HG03025 (cell line): ENCODE data around the gene FKBP11.
"Not testable (repeated sequence)": the region's sequence is repeated elsewhere in the genome, so short reads cannot be mapped to it uniquely, and the experiment has no call there.

Source experiments
- ATAC-seq: cut with Tn5 transposase; IDR thresholded peaks from one replicate; pipeline ENCODE4 v1.9.1; 2021; ENCODE audit warnings: mild to moderate bottlenecking, moderate library complexity; ENCODE audit not compliant: unreplicated experiment, low FRiP score

Gene FKBP11

DNA sequence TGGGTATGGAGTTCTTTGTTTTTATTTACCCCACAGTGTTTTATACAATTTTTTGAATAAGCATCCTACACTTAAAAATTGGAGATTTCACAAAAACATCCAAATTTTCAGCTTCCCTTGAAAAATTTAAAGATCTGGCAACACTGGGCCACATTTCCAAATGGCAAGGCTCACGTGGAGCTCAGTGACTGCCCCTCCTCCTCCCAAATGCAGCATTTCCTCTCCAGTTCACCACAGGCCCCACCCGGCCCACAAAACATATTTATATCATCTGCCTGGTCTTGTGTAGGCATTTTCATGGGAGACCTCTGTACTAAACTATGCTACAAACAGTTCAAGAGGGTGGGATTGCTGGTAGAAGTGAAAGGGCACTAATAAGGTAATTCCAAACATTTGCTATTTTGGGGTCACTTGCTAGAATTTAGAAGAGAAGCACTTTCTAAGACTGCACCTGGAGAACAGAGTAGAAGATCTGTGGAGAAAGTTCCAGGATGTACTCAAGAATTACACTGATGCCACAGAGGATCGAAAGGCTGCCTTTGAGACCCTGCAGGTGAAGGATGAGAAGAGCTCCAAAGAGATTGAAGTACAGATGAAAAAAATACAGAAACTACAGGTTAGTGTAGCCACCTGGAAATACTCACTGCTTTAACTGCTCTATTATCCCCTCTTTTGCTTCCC lies 7.3 kb downstream of the FKBP11 start:
- ATAC-seq: no peak

DNA sequence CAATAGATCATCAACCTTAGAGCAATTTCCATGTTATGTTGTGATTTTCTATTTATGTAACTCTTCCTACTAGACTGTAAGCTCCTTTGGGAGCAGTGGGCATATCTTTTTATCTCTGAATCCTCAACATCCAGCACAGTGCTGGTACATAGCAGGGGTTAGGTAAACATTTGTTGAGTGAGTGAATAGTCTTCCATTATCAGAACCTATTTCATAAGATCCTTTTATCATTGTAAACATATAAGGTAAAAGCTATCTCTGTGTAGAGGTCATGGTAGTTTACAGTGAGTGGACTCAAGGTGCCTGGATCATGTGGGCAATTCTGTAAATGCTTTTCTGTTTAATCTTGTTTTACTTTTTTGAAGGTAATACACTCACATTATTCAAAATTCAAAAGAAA lies 15.1 kb downstream of the FKBP11 start:
- no peak for ATAC-seq

DNA sequence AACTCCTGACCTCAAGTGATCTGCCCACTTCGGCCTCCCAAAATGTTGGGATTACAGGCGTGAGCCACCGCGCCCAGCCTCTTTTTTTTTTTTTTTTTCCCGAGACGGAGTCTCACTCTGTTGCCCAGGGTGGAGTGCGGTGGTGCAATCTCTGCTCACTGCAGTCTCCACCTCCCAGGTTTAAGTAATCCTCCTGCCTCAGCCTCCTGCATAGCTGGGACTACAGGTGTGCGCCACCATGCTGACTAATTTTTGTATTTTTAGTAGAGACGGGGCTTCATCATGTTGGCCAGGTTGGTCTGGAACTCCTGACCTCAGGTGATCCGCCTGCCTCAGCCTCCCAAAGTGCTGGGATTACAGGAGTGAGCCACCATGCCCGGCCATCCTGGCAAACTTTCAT lies 15.6 kb downstream of the FKBP11 start:
- not testable (repeated sequence) for ATAC-seq

DNA sequence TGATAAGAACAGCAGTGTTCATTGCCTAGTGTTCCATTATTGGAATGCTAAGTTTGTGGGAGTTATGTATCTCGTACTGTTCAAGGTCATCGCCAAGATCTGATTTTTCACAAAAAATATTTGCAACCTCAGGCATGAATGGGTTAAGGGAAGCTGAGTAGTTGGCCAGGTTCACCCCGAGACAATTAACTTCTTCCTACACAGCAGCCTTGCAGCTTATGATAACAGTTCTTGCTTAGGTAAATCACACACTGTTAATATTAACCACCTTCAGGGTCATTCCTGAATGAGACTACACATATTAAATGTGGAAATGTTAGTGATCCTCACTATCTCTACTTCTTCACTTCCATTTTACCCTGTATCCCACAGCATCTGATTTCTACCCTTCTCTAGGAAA lies 18.0 kb downstream of the FKBP11 start:
- ATAC-seq: no peak

DNA sequence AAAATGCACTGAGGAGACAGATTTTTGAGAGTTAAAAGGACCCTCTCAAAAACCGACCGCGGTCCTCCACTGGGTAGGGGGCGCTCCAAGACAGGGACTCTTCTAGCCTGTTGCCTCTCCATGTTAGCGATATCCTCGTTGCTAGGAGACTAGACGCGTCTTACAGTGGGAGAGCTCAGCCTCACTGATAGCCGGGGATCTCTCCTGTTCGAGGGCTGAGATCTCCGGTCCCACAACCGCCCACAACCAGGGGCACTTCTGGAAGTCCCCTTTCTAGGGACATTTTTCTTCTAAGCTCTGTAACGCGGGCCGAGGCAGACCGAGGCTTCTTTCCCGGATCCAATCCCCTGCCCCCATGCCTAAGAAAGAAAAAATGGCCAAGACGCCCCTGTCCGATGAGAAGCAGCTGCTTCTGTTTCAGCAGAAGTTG lies 21.3 kb downstream of the FKBP11 start:
- ATAC-seq: no peak

DNA sequence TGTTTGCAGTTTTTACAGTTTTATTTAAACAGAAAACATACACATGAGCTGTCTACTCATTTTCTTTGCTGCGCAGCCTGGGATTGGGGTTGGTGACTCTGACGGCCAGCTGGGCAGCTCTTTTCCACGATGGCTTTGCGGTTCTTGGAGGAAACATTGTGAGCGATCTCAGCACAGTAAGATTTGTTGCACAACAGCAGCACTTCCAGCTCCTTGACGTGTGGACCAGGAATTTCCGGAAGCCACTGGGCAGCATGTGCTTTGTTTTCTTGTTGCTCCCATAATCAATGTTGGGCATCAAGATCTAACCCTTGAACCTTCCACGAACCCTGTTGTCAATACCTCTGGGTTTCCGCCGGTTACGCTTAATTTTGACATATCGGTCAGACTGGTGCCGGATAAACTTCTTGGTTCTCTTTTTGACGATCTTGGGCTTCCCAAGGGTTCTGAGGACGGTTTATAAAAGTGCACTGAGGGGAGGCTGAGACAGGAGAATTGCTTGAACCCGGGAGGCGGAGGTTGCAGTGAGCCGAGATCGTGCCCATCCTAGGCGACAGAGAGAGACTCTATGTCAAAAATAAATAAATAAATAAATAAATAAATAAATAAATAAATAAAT lies 21.8 kb downstream of the FKBP11 start:
- ATAC-seq: no peak

DNA sequence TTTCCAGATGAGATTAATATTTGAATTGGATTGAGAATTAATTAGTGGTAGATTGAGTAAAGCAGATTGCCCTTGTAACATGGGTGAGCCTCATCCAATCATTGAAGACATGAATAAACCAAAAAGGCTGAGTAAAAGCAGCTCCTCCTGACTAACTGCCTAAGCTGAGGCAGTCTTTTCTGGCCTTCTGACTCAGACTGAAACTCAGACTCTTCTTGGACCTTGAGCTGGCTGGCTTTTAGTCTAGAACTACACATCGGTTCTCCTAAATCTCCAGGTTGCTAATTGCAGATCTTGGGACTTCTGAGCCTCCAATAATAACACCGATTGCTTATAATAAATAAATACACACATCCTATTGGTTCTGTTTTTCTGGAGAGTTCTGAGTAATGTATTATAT lies 24.0 kb downstream of the FKBP11 start:
- no peak for ATAC-seq

DNA sequence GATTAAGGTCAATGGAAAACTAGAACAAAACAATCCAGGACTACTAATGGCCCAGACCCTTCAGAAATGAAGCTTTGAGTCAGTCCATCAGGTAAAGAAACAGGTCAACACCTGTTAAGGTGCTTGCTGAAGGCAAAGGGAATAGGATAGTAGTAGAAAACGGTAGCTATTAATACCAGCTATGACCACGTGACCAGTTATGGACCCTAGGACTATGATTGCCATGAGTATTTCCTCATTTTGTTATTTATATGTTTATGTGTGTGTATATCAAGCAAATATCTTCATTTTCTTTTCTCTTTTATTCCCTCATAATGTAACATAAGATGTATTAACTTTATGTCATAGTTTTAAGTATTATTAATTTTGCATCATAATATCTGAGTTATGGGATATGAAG lies 25.6 kb downstream of the FKBP11 start:
- ATAC-seq: no peak

DNA sequence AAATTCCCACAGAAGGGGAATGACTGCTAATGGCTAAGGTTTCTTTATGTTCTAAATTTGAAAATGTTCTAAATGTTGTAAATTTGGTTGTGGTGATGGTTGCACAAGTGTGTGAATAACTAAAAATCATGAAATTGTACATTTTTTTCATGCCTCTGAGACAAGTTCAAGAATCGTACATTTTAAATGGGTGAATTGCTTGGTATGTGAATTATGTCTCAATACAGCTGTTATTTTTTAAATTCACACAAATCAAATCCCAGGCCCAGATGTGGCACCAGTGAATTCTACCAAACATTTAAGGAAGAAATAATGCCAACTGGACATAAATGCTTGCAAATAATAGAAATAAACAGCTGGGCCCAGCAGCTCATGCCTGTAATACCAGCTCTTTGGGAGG lies 31.0 kb downstream of the FKBP11 start:
- ATAC-seq: no peak

DNA sequence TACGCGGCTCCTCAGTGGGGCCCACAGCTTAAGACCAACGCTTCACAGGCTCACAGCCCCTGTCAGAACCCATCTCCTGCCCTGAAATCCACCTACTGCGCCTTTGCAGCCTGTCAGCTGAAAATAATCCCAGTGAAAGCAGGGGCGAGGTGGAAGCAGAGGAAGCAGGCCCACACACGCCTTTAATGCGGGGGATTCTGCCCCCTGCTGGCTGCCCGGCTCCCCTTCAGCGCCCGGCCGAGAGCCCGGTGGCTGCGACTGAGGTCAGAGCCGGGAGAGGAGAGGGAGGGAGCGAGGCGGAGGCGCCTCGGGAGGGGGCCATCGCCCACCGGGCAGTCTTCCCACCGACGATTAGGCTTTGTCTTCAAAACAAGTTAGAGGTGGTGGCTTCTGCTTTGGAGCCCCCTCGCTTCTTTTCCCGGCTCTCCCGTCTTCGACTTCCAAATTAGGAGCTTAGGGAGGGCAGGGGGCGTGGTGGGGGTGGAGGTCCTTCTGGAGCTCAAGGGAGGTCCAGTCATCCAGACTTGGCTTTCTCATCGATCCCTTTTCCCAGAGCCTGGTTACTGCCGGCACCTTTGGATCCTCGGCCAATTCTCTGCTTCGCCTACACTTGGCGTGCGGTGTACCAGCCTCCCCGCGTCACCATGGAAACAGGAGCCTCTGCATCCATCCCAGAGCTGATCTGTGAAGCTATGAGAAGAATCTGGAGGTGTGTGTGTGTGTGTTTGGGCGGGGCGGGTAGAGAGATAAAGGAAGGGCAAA lies 34.5 kb downstream of the FKBP11 start:
- no peak for ATAC-seq

DNA sequence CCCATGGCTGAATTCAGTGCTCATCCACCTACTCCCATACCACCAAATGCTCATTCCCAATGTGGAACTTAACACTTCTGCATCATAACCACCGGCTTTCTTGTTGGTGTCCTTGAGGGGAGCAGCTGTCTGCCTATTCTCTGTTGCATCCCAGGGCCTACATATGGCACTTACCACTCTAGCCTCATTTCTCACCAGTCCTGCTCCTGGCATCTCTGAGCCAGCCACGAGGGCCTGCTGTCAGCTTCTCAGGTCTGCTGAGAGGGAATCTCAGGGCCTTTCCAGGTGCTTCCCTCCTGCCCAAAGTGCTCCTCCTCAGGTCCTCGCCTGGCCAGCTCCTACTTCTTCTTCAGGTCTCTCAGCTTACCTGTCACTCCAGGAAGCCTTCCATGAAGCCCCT lies 35.6 kb downstream of the FKBP11 start:
- ATAC-seq: no peak

DNA sequence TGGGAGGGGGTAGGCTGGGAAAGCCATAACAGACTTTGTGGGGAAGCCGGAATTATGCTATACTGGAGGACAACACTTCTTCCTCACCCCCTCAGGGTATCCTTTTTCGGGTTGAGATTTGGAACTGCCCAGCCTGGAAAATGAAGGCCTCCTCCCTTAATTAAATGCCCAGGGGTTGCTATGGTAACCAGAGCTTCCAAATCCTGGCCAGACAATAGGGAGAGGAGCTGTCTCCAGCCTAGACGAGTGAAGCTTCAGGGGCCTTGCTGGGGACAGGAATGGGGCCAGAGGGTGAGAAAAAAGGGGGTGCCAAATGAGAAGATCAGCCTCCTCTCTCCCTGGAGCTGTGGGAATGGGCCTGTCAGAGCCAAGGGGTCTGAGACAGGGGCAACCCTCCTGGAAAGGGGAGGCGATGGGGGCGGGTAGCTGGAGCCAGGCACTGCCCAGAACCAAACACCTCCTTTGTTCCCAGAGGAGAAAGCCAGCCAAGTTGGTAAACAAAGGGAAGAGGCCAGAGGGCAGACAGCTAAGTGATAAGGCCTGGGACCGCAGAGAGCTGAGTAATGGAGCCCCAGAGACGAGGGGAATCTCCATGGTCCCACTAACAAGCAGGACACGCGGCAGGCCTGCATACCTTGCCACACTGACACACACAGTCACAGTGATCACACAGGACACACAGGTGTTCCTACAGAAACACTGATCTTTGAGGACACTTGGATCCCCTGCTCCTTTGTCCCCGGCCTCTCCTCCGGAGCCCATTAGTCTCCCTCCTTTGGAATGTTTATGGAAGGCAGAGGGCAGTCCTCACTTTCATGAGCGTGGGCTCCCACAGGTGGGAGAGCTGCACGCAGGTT lies 41.8 kb downstream of the FKBP11 start:
- ATAC-seq: no peak

DNA sequence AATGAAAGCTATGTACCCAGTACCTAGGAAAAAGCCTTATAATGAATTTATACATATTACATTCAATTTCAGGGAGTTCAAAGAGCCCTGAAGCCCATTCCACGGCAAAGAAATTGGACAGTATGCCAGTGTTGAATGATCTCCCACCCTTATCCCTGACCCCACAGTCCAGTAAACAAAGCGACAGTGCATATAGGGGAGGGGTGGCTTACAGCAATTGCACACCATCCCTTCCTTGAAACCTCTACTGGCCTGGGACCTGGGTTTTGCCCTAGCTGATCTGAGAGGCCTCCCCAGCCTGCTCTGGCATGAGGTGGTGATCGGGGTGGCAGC lies 42.4 kb downstream of the FKBP11 start:
- no peak for ATAC-seq

DNA sequence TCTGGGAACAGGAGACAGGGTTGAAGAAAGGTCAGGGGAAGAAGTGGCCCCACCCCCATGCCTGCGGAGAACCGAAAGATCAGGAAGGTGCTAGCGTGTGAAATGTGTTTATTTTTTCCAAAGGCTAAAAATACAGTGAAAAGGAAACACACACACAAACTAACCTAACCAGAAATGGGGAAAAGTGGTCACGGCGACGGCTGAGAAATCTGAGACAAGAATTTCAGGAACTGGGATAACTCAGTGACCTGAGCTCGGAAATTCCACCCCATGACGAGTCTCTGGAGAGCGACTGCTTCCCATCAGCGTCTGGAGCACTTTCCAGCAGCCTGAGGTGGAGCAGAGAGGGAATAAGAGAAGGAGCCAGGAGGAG lies 43.0 kb downstream of the FKBP11 start:
- no peak for ATAC-seq

DNA sequence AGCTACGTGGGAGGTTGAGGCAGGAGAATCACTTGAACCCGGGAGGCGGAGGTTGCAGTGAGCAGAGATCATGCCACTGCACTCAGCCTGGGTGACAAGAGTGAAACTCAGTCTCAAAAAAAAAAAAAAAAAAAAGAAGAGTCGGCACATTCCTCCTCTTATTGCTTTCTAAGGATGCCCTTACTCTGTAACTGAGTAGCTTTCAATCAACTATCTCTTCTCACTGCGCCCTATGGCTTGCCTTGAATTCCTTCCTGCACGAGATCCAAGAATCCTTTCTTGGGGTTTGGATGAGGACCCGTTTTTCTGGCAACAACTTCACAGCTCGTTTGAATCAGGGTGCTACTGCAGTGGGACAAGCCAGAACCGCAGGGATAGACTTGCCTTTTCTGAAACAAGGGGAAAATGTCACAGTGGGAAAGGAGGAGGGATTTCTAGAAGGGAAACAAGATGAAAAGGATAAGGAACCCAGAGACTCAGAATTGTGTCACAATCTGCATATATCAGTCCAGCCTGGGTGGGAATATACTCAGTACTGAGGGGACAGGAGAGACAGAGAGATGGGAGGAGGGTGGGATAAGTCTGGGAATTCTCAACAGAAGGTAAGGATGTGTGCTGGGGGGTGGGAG lies 43.5 kb downstream of the FKBP11 start:
- no peak for ATAC-seq

DNA sequence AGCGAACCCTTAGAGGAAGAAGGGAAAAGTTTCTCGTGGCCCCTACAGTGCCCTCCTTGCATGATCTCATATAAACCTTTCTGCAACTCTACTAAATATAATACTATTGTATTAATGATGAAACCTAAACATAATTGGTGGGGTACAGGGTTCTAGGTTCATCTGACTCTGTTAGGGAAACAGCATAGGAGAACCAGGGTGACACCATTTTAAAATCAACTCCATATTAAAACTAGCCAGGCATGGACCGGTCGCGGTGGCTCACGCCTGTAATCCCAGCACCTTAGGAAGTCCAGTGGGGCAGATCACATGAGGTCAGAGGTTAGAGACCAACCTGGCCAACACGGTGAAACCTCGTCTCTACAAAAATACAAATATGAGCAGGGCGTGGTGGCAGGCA lies 44.6 kb downstream of the FKBP11 start:
- ATAC-seq: no peak

DNA sequence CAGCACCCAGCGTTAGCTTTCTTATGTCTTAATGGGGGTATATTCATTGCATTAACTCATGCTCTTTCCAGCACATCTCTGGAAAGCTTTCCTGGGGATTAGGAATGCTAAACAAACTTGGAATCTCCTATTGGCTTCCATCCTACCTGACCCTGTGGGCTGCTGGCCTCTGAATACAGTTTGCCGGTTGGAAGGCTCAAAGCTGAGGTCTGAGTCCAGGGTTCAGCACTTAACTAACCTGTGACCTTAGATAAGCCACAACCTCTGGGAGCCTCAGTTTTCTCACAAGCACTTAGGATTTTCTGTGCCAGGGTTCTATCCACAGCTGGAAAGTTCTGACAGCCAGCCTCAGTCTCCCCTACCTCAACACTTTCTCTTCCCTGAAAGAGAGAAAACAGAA lies 46.7 kb downstream of the FKBP11 start:
- no peak for ATAC-seq

DNA sequence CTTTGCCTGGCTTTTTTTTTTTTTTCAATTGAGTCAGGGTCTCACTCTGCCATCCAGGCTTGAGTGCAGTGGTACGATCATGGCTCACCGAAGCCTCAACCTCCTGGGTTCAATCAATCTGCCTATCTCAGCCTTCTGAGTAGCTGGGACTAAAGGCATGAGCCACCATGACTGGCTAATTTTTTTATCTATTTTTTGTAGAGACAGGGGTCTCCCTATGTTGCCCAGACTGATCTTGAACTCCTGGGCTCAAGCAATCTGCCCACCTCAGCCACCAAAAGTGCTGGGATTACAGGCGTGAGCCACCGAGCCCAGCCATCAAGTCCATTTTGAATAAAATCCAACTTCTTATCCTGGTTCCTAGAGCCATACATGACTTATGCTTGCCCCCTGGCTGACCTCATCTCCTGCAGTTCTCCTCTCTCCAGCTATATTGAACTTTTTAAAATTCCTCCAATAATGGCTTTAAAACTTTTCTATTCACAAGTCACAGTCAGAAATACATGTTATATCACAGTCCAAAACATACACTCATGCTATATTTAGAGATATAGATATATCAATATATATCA lies 49.3 kb downstream of the FKBP11 start:
- no peak for ATAC-seq

DNA sequence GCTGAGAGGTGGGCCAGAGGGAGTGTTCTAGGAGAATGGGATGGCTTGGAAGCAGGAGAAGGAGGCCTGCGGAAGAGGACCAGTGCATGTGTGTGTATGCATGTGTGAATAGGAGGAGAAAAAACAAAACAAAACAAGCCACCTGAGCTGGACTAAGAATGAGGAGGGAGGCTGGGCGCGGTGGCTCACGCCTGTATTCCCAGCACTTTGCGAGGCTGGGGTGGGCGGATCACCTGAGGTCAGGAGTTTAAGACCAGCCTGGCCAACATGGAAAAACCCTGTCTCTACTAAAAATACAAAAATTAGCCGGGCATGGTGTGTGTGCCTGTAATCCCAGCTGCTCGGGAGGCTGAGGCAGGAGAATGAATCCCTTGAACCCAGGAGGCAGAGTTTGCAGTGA lies 51.8 kb downstream of the FKBP11 start:
- ATAC-seq: not testable (repeated sequence)

DNA sequence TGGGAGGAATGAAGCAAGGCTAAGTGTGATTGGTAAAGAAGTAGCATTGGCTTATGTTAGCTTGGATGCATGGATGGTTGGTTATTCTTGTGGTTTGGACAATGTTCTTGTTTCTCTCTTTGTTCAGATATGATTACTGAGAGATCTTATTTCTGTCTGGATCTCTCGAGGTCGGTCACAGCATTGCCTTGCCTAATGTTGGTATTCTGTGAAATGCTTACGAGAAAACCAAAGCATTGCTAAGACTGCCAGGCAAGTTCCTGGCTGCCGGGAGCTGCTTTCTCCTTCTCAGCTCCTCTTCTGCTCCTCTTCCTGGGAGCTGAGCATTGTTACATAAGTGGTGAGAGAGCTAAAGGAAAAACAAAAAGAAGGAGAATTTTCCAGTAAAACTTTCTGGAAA lies 52.2 kb downstream of the FKBP11 start:
- ATAC-seq: no peak
